IMR-90 (cell line): ENCODE measurements around the gene PIK3CB. TPM values are rescaled to one million over a fixed set of nuclear protein-coding genes. Genes with fewer than 3 reads are reported as not detected.

ENCODE experiments used
- ATAC-seq: fragments of 200-7000 bp; cut with Tn5 transposase; 2 replicates; pipeline ENCODE4 v1.9.1; 2020; ENCODE audit warnings: low read depth, mild to moderate bottlenecking, moderate library complexity
- BruUV-seq: library from RNA; stranded (reverse); fragments of 400-500 nt; replicated peaks from 2 replicates; lab custom pipeline; 2021; lab: Mats Ljungman, UMichigan
- CTCF ChIA-PET: fragments of 300-600 bp; formaldehyde crosslinking; extraction: SDS; loops from one replicate; lab custom pipeline; 2021; ENCODE audit warnings: antibody characterized with exemption; lab: Yijun Ruan, JAX
- POLR2A ChIA-PET: fragments of 300-600 bp; sonication (Branson Sonifier 250); formaldehyde crosslinking; loops from one replicate; lab custom pipeline; 2022; ENCODE audit warnings: antibody characterized with exemption; ENCODE audit not compliant: unreplicated experiment; lab: Charles Lee
- DNase-seq: peaks from one replicate; pipeline ENCODE4 v3.0.0; 2013
- H2AFZ ChIP-seq: replicated peaks from 2 replicates; pipeline ENCODE3; 2013; ENCODE audit warnings: low read length, mild to moderate bottlenecking; ENCODE audit not compliant: poor library complexity
- H2AK5ac ChIP-seq: 2 replicates; pipeline ENCODE4 v1.6.1; 2013; ENCODE audit warnings: low read depth, low read length, inconsistent platforms
- H2AK9ac ChIP-seq: replicated peaks from 2 replicates; pipeline ENCODE3; 2013; ENCODE audit warnings: mild to moderate bottlenecking, low read depth, low read length, moderate library complexity; ENCODE audit not compliant: poor library complexity
- H2BK120ac ChIP-seq: 2 replicates; pipeline ENCODE4 v1.6.1; 2013; ENCODE audit warnings: low read depth, low read length, inconsistent platforms
- H2BK15ac ChIP-seq: 3 replicates; pipeline ENCODE4 v1.6.1; 2013; ENCODE audit warnings: low read depth, low read length, inconsistent platforms
- H2BK20ac ChIP-seq: 2 replicates; pipeline ENCODE4 v1.6.1; 2013; ENCODE audit warnings: low read depth, mild to moderate bottlenecking, inconsistent platforms, low read length, moderate library complexity
- H2BK5ac ChIP-seq: 2 replicates; pipeline ENCODE4 v1.6.1; 2013; ENCODE audit warnings: mild to moderate bottlenecking, low read depth, low read length, inconsistent platforms; ENCODE audit not compliant: poor library complexity, severe bottlenecking
- H3K14ac ChIP-seq: replicated peaks from 2 replicates; pipeline ENCODE4 v1.6.1; 2013; ENCODE audit warnings: low read depth, low read length, inconsistent platforms
- H3K18ac ChIP-seq: 2 replicates; pipeline ENCODE4 v1.6.1; 2013; ENCODE audit warnings: low read depth, low read length, control low read depth
- H3K23ac ChIP-seq: 2 replicates; pipeline ENCODE4 v1.6.1; 2013; ENCODE audit warnings: low read depth, low read length, inconsistent platforms
- H3K27ac ChIP-seq: 2 replicates; pipeline ENCODE4 v1.5.1; 2013; ENCODE audit warnings: mild to moderate bottlenecking, control low read depth, low read length; ENCODE audit not compliant: insufficient read depth
- H3K27me3 ChIP-seq: 2 replicates; pipeline ENCODE4 v1.6.1; 2013; ENCODE audit warnings: low read length; ENCODE audit not compliant: control insufficient read depth, insufficient read depth
- H3K36me3 ChIP-seq: 2 replicates; pipeline ENCODE4 v1.6.1; 2013; ENCODE audit warnings: low read length, mixed read lengths; ENCODE audit not compliant: control insufficient read depth, insufficient read depth
- H3K4ac ChIP-seq: 2 replicates; pipeline ENCODE4 v1.6.1; 2013; ENCODE audit warnings: low read depth, low read length, inconsistent platforms
- H3K4me1 ChIP-seq: 2 replicates; pipeline ENCODE4 v1.6.1; 2013; ENCODE audit warnings: low read length, mixed read lengths; ENCODE audit not compliant: control insufficient read depth, insufficient read depth
- H3K4me2 ChIP-seq: 2 replicates; pipeline ENCODE4 v1.6.1; 2013; ENCODE audit warnings: low read depth, mild to moderate bottlenecking, control low read depth, low read length, moderate library complexity
- H3K4me3 ChIP-seq: 2 replicates; pipeline ENCODE4 v1.5.1; 2013; ENCODE audit warnings: low read depth, mild to moderate bottlenecking, control low read depth, low read length, moderate library complexity; ENCODE audit not compliant: insufficient read depth
- H3K56ac ChIP-seq: 2 replicates; pipeline ENCODE4 v1.6.1; 2013; ENCODE audit warnings: low read length, inconsistent platforms; ENCODE audit not compliant: insufficient read depth; ENCODE audit errors: extremely low read depth
- H3K79me1 ChIP-seq, 2 experiments: 2 replicates each; pipeline ENCODE4 v1.6.1; 2013; ENCODE audit warnings: low read length in 2 of 2, inconsistent platforms in 1 of 2, low read depth in 1 of 2
- H3K9ac ChIP-seq: 2 replicates; pipeline ENCODE4 v1.6.1; 2013; ENCODE audit warnings: low read depth, low read length, control low read depth
- H3K9me1 ChIP-seq: 2 replicates; pipeline ENCODE4 v1.6.1; 2013; ENCODE audit warnings: low read length, inconsistent platforms; ENCODE audit not compliant: insufficient read depth
- H3K9me3 ChIP-seq: 2 replicates; pipeline ENCODE4 v1.6.1; 2013; ENCODE audit warnings: low read length; ENCODE audit not compliant: control insufficient read depth, insufficient read depth
- H4K20me1 ChIP-seq: 2 replicates; pipeline ENCODE4 v1.6.1; 2013; ENCODE audit warnings: low read length, inconsistent platforms; ENCODE audit not compliant: insufficient read depth
- H4K5ac ChIP-seq: 2 replicates; pipeline ENCODE4 v1.6.1; 2013; ENCODE audit warnings: mild to moderate bottlenecking, low read depth, low read length, control low read depth
- H4K8ac ChIP-seq, 2 experiments: 2 replicates each; pipeline ENCODE4 v1.6.1; 2013; ENCODE audit warnings: low read depth in 2 of 2, low read length in 2 of 2, control low read depth in 1 of 2, inconsistent platforms in 1 of 2
- H4K91ac ChIP-seq: 2 replicates; pipeline ENCODE4 v1.6.1; 2013; ENCODE audit warnings: low read depth, low read length, inconsistent platforms; ENCODE audit not compliant: insufficient read depth
- BHLHE40 ChIP-seq: fragments of 150-350 bp; IDR thresholded peaks from 2 replicates; pipeline ENCODE4 v1.6.1; 2016; ENCODE audit warnings: mild to moderate bottlenecking, low read depth, low read length
- CEBPB ChIP-seq: IDR thresholded peaks from 2 replicates; pipeline ENCODE4 v1.6.1; 2012; ENCODE audit warnings: low read depth, low read length, improper control_type of control experiment
- CHD1 ChIP-seq: IDR thresholded peaks from 2 replicates; pipeline ENCODE4 v1.6.1; 2012; ENCODE audit warnings: low read depth, low read length, improper control_type of control experiment
- WGBS, 2 experiments: methylation state at CpG; one replicate each; pipeline versions ENCODE4 v1.1.5 to v1.1.7; 2013; ENCODE audit warnings: missing lambda C conversion rate in 2 of 2; ENCODE audit not compliant: insufficient read length in 1 of 2; ENCODE audit errors: extremely low coverage in 2 of 2; 5-methylcytosine and 5-hydroxymethylcytosine counted together
- dilution Hi-C: fragments of 300-500 bp; cut with HindIII; formaldehyde crosslinking; loops from one replicate; pipeline ENCODE4 v1.14.3; 2018; ENCODE audit warnings: low sequenced_read_pairs; ENCODE audit not compliant: unreplicated experiment
- in situ Hi-C: fragments of 300-500 bp; cut with MboI; formaldehyde crosslinking; loops from 3 replicates; pipeline ENCODE4 v1.14.3; 2019; ENCODE audit warnings: low sequenced_read_pairs, inconsistent platforms, mixed read lengths
- intact Hi-C: fragments of 100-400 bp; cut with micrococcal nuclease; formaldehyde crosslinking; loops from 2 replicates; pipeline ENCODE4 v1.10.0; 2022
- polyA plus RNA-seq, 3 experiments: library from polyadenylated mRNA; depleted of rRNA; stranded (reverse); fragments of >200 nt; gene quantifications; 2 replicates each; pipeline ENCODE4 v1.2.3, GENCODE V29; 2012; ENCODE audit warnings: low replicate concordance in 1 of 3
- total RNA-seq: library from RNA; depleted of rRNA; stranded (reverse); fragments of >200 nt; gene quantifications from 2 replicates; pipeline ENCODE4 v1.2.3, GENCODE V29; 2012

The PIK3CB gene
- total and polyA plus RNA-seq, 2 of the 4 experiments (the other 2 are of a cell fraction) = 6.3 to 6.8 TPM

- no peak overlapping the region for H3K4ac ChIP-seq
- BruUV-seq = no TSS peak
- peaks cover 3% of the 10 kb centered on the region; the same call in 1 of the 2 replicates for H3K9me1 ChIP-seq
- DNase-seq (no peak), ATAC-seq (no peak)
- H2AFZ ChIP-seq = no peak overlapping the region
- TF ChIP-seq CHD1 (no peak), BHLHE40 (no peak), CEBPB (no peak)
- no peak overlapping the region for H3K4me3 ChIP-seq
- no peak overlapping the region for H3K18ac ChIP-seq
- peaks cover 2% of the 10 kb centered on the region; the same call in 1 of the 2 replicates for H3K4me1 ChIP-seq
- no peak overlapping the region for H4K8ac ChIP-seq
- H2BK15ac ChIP-seq = no peak overlapping the region
- no peak overlapping the region for H3K4me2 ChIP-seq
- no peak overlapping the region for H3K27ac ChIP-seq
- H2BK120ac ChIP-seq = no peak overlapping the region
- no peak overlapping the region for H3K9ac ChIP-seq
- no peak overlapping the region for H4K91ac ChIP-seq
- no peak overlapping the region for H2BK20ac ChIP-seq
- H3K23ac ChIP-seq = no peak overlapping the region
- in situ Hi-C loops = no loop called here
- H3K9me3 ChIP-seq = no peaks in the 10 kb centered on the region
- H3K36me3 ChIP-seq = no peaks in the 10 kb centered on the region
- H2AK9ac ChIP-seq = no peak overlapping the region
- H3K79me1 ChIP-seq = peaks cover 13 to 52% of the 10 kb centered on the region in 2 experiments
- no peak overlapping the region for H4K5ac ChIP-seq
- H3K27me3 ChIP-seq = no peaks in the 10 kb centered on the region
- dilution Hi-C loops = no loop called here
- H4K20me1 ChIP-seq = peaks cover 3% of the 10 kb centered on the region
- no peak overlapping the region for H2BK5ac ChIP-seq
- intact Hi-C loops = no loop called here
- no peak overlapping the region for H2AK5ac ChIP-seq
- no peak overlapping the region for H3K56ac ChIP-seq
- WGBS, 2 experiments = no CpG with 5 or more reads among the region's 3 CpGs
- H3K14ac ChIP-seq = no peak overlapping the region
- POLR2A ChIA-PET = no interaction called here
- CTCF ChIA-PET = interaction anchor here (0.6 kb wide), 1 partner anchor 58 kb away, joined by 3 read pairs; no protein-coding TSS in a partner anchor
Observed at GRCh38 chr3:138817695-138818094, 17.0 kb downstream of the PIK3CB start.
